ENCODE results near the gene RXFP2.

The RXFP2 gene

GRCh38 chr13:31739226-31739625 is at the start of gene RXFP2:
Gene RXFP2, plus strand, starts transcription at chr13:31739526. Its CDS starts 87 bp downstream, at chr13:31739613.
- H3K4me1 ChIP-seq (ENCODE audit: low read length), result peaks cover 67% of the 10 kb centered on the region
- H3K9me3 ChIP-seq (ENCODE audit: insufficient read depth, low read length), result no peaks in the 10 kb centered on the region
- peak within 1 kb of the TSS; percentile 78 for H3K4me2 ChIP-seq (ENCODE audit: low read length)
- H3K79me2 ChIP-seq (ENCODE audit: low read length), result peaks cover 87% of the 10 kb centered on the region
- H3K27me3 ChIP-seq (ENCODE audit: low read depth, low read length), result no peaks in the 10 kb centered on the region
- peak within 1 kb of the TSS; percentile 82 for H3K4me3 ChIP-seq (ENCODE audit: low read length)
- peak within 1 kb of the TSS; percentile 60 for H2AFZ ChIP-seq (ENCODE audit: low read depth, low read length)
- H3K27ac ChIP-seq (ENCODE audit: low read length), result peak within 1 kb of the TSS; percentile 72
- peaks cover 38% of the 10 kb centered on the region for H3K36me3 ChIP-seq (replicated peaks; ENCODE audit: low read depth, low read length)
- H4K20me1 ChIP-seq (ENCODE audit: insufficient read depth, low read length), result no peaks in the 10 kb centered on the region
- peak within 1 kb of the TSS; percentile 80 for H3K9ac ChIP-seq (ENCODE audit: low read length)
- TF ChIP-seq EZH2phosphoT487 (IDR thresholded peaks at IDR 0.05; ENCODE audit: low read depth) (no peak), CTCF (IDR thresholded peaks at IDR 0.05; ENCODE audit: low read depth, low read length) (no peak)

- Histone ChIP-seq H2AFZ (ENCODE audit: low read depth, low read length) (no peak overlapping the region), H3K27me3 (ENCODE audit: low read depth, low read length) (no peaks in the 10 kb centered on the region), H3K4me2 (ENCODE audit: low read length) (no peak overlapping the region), H3K9me3 (ENCODE audit: insufficient read depth, low read length) (peaks cover 15% of the 10 kb centered on the region), H3K4me1 (ENCODE audit: low read length) (peaks cover 15% of the 10 kb centered on the region), H3K79me2 (ENCODE audit: low read length) (no peaks in the 10 kb centered on the region), H3K4me3 (ENCODE audit: low read length) (no peak overlapping the region), H3K27ac (ENCODE audit: low read length) (no peak overlapping the region), H3K9ac (ENCODE audit: low read length) (no peak overlapping the region), H3K36me3 (replicated peaks; ENCODE audit: low read depth, low read length) (peaks cover 72% of the 10 kb centered on the region), H4K20me1 (ENCODE audit: insufficient read depth, low read length) (no peaks in the 10 kb centered on the region)
- TF ChIP-seq CTCF (IDR thresholded peaks at IDR 0.05; ENCODE audit: low read depth, low read length) (no peak), EZH2phosphoT487 (IDR thresholded peaks at IDR 0.05; ENCODE audit: low read depth) (no peak)
These were observed 42.0 kb upstream of the RXFP2 start for GRCh38 chr13:31697290-31697689.

GRCh38 chr13:31699650-31700049 is 39.7 kb upstream of the RXFP2 start:
- Histone ChIP-seq H3K4me1 (ENCODE audit: low read length) (peaks cover 16% of the 10 kb centered on the region), H3K4me2 (ENCODE audit: low read length) (peak overlapping the region; percentile 1; the same call in 1 of the 2 replicates), H3K36me3 (replicated peaks; ENCODE audit: low read depth, low read length) (peaks cover 59% of the 10 kb centered on the region), H4K20me1 (ENCODE audit: insufficient read depth, low read length) (no peaks in the 10 kb centered on the region), H3K27ac (ENCODE audit: low read length) (0 out of 2 replicates have a peak overlapping the region, but pooled peaks have one; percentile 6), H3K27me3 (ENCODE audit: low read depth, low read length) (no peaks in the 10 kb centered on the region), H3K4me3 (ENCODE audit: low read length) (no peak overlapping the region), H2AFZ (ENCODE audit: low read depth, low read length) (peak overlapping the region; percentile 68; the same call in 1 of the 2 replicates), H3K9me3 (ENCODE audit: insufficient read depth, low read length) (peaks cover 10% of the 10 kb centered on the region), H3K9ac (ENCODE audit: low read length) (no peak overlapping the region), H3K79me2 (ENCODE audit: low read length) (no peaks in the 10 kb centered on the region)
- TF ChIP-seq EZH2phosphoT487 (IDR thresholded peaks at IDR 0.05; ENCODE audit: low read depth) (no peak), CTCF (IDR thresholded peaks at IDR 0.05; ENCODE audit: low read depth, low read length) (peak; percentile 68)

GRCh38 chr13:31703780-31704179 is 35.5 kb upstream of the RXFP2 start:
- Histone ChIP-seq H3K9me3 (ENCODE audit: insufficient read depth, low read length) (no peaks in the 10 kb centered on the region), H3K9ac (ENCODE audit: low read length) (no peak overlapping the region), H3K36me3 (replicated peaks; ENCODE audit: low read depth, low read length) (peaks cover 35% of the 10 kb centered on the region), H2AFZ (ENCODE audit: low read depth, low read length) (no peak overlapping the region), H3K4me3 (ENCODE audit: low read length) (no peak overlapping the region), H3K79me2 (ENCODE audit: low read length) (no peaks in the 10 kb centered on the region), H3K4me2 (ENCODE audit: low read length) (no peak overlapping the region), H3K27ac (ENCODE audit: low read length) (no peak overlapping the region), H3K4me1 (ENCODE audit: low read length) (peaks cover 25% of the 10 kb centered on the region), H3K27me3 (ENCODE audit: low read depth, low read length) (no peaks in the 10 kb centered on the region), H4K20me1 (ENCODE audit: insufficient read depth, low read length) (no peaks in the 10 kb centered on the region)
- TF ChIP-seq EZH2phosphoT487 (IDR thresholded peaks at IDR 0.05; ENCODE audit: low read depth) (no peak), CTCF (IDR thresholded peaks at IDR 0.05; ENCODE audit: low read depth, low read length) (no peak)

All from OCI-LY3 (cell line).